ENCODE results near the gene TMEM132C.

The TMEM132C gene

DNA sequence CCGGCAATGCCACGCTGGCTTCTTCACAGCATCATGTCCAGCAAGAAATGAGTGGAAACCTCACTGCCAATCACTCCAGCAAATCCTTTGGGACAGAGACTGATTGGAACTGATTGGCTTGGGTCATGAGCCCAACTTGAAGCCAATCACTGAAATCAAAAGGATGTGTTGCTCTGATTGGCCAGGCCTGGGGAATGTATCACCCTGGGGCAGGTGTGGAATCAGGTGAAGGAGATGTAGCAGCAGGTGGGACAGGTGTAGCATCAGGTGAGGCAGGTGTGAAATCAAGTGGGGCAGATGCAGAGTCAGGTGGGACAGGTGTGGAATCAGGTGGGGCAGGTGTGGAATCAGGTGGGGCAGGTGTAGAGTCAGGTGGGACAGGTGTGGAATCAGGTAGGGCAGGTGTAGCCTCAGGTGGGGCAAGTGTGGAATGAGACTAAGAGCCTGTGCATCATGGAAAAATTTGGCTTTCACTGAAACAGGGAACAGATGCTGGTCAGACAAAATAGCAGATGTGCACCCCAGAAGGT lies 350.4 kb downstream of the TMEM132C start:
- TF ChIP-seq, protein P1, sequence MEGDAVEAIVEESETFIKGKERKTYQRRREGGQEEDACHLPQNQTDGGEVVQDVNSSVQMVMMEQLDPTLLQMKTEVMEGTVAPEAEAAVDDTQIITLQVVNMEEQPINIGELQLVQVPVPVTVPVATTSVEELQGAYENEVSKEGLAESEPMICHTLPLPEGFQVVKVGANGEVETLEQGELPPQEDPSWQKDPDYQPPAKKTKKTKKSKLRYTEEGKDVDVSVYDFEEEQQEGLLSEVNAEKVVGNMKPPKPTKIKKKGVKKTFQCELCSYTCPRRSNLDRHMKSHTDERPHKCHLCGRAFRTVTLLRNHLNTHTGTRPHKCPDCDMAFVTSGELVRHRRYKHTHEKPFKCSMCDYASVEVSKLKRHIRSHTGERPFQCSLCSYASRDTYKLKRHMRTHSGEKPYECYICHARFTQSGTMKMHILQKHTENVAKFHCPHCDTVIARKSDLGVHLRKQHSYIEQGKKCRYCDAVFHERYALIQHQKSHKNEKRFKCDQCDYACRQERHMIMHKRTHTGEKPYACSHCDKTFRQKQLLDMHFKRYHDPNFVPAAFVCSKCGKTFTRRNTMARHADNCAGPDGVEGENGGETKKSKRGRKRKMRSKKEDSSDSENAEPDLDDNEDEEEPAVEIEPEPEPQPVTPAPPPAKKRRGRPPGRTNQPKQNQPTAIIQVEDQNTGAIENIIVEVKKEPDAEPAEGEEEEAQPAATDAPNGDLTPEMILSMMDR (IDR thresholded peaks at IDR 0.05; ENCODE audit: extremely low read depth, missing control alignments), result no peak
- DNase-seq (ENCODE audit: low spot score), result no peak

DNA sequence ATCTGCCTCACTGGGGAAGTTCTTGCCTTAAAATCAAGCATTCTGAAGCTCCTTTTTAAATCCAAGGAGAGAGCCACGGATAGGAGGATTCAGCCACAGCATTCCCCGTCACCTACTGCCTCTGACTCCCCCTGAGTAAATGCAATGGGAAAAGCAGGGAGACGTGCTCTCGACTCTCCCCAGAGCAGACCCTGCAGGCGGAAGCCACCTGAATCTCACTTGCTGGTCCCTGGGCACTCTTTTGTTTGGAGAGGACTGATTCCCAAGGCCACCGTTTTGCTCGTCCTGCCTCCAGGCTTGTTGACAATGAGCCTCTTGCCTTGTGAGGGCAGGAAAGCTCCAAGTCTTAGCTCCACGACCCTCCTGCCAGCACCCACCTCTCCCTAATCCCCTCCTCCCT lies 352.3 kb downstream of the TMEM132C start:
- no peak for DNase-seq (ENCODE audit: low spot score)
- TF ChIP-seq, protein P1 (IDR thresholded peaks at IDR 0.05; ENCODE audit: extremely low read depth, missing control alignments), result no peak

DNA sequence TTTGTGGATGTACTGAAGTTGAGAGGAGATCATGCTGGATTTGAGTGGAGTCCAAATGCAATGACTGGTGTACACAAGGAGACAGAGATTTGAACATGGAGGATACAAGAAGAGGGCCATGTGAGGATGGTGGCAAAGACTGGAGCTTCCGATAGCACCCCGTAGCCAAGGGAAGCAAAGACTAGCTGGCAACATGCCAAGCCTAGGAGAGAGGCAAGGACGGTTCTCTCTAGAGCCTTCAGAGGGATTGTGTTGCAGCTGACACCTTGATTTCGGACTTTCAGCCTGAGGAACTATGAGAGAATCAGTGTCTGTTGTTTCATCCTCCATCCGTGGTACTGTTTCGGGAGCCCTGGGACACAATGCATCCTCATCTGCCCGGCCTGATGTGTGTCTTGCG lies 354.3 kb downstream of the TMEM132C start:
- TF ChIP-seq, protein P1 (IDR thresholded peaks at IDR 0.05; ENCODE audit: extremely low read depth, missing control alignments), result no peak
- DNase-seq (ENCODE audit: low spot score), result no peak

DNA sequence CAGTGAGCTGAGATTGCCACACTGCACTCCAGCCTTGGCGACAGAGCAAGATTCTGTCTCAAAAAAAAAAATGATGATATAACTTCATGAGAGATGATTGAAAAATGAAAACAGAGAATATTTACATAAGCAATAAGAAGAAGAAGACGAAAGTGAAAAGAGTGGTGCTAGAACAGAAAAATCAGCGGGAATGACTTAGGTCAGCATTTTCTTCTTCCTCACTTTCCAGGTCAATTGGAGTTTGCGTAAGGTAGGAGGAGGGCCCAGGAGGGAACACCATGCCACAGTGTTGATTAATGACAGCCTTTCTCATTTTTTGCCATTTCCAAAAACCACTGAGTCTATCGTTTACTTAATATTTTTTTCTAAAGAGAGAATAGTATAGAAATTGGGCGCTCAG lies 356.8 kb downstream of the TMEM132C start:
- DNase-seq (ENCODE audit: low spot score), result no peak
- TF ChIP-seq, protein P1 (IDR thresholded peaks at IDR 0.05; ENCODE audit: extremely low read depth, missing control alignments), result no peak

DNA sequence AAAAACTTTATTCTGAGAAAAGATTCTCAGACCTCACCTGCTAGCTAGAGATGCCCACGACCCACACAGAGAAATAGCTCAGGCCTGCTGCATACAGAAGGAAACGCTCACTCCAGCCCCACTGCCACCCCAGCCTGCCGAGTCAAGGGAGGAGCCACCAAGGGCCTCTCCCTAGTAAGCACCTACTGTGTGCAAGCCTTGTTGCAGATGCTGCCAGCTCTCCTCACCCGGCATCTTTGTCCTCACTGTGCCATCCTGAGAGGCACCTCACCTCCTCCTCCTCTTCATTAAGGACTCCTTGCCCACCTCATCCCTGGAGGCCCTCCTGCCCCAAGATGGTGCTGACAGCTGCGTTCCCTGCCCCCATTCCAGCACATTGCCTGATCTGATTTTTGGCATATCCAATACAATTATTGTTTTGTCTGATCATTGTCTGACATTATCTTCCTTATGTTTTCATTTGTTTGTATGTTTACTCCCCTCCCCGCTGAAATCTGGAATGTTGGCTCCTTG lies 359.9 kb downstream of the TMEM132C start:
- TF ChIP-seq, protein P1 (IDR thresholded peaks at IDR 0.05; ENCODE audit: extremely low read depth, missing control alignments), result no peak
- no peak for DNase-seq (ENCODE audit: low spot score)

DNA sequence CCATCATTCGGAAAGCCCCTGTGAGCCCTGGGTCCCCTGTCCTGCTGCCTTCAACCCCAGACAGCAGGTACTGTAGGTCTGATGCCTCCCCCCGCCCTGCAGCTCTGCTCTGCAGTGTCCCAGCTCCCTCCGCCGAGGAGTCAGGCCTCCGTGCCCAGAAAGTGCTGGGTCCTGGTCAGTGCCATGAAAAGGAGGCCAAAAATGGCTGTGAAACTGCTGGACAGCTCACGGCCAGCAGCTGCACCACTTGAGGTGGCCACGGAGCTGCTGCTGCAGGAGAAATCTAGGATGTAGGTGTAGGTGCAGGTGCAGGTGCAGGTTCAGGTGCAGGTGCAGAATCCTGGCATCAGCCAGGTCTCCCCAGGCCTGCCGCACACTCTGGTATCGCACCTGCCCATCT lies 360.7 kb downstream of the TMEM132C start:
- no peak for DNase-seq (ENCODE audit: low spot score)
- TF ChIP-seq, protein P1 (IDR thresholded peaks at IDR 0.05; ENCODE audit: extremely low read depth, missing control alignments), result no peak

DNA sequence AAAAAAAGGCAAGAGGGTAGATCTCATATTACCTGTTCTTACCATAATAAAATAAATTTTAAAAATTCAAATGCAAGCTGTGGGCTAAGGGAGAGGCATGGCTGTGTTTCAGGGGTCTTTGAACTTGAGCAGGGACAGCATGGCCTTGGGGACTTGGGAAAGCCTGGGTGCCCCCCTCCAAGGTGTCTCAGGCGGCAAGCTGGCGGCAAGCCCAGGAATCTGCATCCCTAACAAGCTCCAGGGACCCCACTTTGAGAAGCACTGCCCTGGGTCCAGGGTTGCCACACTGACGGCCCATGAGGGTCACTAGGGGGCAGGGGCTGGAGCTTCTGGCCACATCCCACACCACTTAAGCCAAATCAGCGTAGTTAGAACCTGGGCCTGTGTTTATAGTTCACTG lies 363.0 kb downstream of the TMEM132C start:
- TF ChIP-seq, protein P1 (IDR thresholded peaks at IDR 0.05; ENCODE audit: extremely low read depth, missing control alignments), result no peak

More for the DNA sequence above, 363.0 kb downstream of the TMEM132C start:
- DNase-seq (ENCODE audit: low spot score), result no peak

Data from GM20000 (cell line).